ENCODE results near the gene ELP2.

Gene ELP2

GRCh38 chr18:36124841-36125240 lies 4.9 kb upstream of the ELP2 start:
- DNase-seq = no peak

DNA sequence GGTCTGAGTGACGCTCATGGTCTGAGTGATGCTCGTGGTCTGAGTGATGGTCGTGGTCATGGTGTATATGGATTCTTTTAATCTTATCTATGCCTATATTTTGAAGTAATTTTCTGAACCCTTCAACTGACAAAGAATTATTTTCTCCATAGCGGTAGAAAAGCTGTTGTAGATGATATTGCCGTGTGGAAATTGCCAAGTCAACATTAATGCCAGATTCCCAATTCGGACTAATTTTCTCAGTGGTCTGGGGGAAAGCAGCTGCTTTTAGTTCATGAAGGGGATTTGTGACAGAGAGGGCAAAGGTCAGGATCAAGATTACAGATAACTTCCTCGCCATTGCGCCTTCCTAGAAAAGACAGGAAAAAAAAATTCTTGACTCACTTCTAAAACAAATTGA lies 3.0 kb upstream of the ELP2 start:
- no peak for DNase-seq

GRCh38 chr18:36127836-36128529 lies 1.7 kb upstream of the ELP2 start:
- DNase-seq = no peak

- DNase-seq = no peak
Measured at GRCh38 chr18:36128530-36128870, 1.2 kb upstream of the ELP2 start.

DNA sequence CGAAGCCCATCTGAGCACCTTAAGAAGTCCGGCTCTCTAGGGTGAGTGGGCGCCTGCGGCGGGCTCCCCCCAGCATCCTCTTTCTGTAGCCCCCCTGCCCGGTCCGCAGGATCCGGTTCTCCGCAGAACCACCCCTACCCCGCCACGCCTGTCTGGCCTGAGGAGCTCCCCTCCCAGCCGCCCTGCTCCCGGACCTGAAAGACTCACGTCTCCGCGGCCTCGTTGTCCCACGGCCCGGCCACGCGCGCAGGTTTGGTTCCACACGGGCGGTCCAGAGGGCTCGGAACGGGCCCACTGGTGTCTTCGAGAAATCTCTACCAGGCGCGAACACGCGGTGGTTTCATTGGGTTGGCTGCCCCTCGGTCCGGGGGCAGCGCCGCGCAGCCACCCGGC lies 796 bp upstream of the ELP2 start:
- no peak for DNase-seq

- no peak for DNase-seq
Measured at GRCh38 chr18:36130039-36130831, 536 bp downstream of the ELP2 start.

DNA sequence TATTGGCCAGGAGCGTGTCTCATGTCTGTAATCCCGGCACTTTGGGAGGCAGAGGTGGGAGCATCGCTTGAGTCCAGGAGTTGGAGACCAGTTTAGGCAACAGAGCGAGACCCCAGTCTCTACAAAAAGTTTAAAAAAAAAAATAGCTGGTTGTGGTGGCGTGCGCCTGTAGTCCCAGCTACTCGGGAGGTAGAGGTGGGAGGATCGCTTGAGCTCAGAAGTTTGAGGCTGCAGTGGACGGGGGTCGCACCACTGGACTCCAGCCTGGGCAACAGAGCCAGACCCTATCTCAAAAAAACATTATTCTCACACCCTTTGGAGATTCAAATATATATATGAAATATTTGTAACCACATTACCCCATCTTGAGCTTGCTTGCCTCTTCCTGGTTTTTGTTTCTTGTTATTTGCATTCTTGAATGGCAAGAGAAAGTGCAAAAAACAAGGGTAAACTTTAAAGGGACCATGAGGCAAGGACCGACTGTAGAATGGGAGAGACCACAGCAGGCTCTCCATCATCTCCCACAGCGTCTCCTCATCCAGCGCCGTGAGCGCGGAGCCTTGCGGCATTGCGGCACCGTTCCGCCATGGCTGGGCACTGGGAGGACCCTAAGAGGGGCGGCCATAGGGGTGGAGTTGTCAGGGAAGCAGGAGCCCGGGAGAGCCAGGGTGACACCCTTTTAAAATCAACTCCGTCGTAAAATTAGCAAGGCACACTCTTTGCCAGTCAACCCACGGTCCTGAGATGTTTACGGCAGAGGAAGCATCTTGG lies 1.4 kb downstream of the ELP2 start:
- DNase-seq = no peak

GRCh38 chr18:36131692-36132483 lies 2.2 kb downstream of the ELP2 start:
- no peak for DNase-seq

GRCh38 chr18:36132756-36133155 lies 3.1 kb downstream of the ELP2 start:
- no peak for DNase-seq

DNA sequence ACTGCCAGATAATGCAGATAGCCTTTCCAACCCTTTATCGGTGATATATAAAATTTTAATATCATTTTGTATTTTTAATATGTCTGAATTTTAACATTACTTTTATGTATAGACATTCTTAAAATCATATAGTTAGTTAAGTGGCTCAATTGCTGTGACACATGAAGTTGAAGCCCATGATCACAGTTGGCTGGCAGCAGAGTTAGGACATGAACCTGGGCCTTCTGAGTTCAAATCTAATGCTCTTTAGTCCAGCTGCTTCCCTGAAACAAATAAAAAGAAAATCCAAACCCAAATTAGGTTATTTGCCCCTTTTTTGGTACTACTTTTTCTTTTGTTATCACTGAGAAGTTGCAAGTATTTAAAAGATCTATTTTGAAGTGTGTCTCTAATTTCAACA lies 5.6 kb downstream of the ELP2 start:
- no peak for DNase-seq

DNA sequence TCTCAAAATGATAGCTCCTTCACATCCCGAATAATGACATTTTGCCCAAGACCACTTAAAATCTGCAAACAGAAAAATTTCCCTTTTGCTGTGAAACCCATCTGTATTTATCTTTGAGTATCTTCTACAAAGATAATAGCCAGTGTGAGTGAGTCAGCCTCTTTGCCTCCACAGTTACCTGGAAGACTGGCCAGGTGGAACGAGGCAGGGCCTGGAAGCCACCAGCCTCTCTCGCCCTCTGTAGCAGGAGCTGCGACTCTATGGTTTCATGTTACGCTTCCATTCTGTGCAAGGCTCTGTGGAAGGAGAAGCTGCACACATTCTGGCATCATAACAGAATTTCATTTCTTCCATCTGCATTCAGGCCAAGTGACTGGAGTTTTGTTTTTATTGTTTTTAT lies 9.5 kb downstream of the ELP2 start:
- no peak for DNase-seq

GRCh38 chr18:36141576-36141975 lies 11.9 kb downstream of the ELP2 start:
- no peak for DNase-seq

DNA sequence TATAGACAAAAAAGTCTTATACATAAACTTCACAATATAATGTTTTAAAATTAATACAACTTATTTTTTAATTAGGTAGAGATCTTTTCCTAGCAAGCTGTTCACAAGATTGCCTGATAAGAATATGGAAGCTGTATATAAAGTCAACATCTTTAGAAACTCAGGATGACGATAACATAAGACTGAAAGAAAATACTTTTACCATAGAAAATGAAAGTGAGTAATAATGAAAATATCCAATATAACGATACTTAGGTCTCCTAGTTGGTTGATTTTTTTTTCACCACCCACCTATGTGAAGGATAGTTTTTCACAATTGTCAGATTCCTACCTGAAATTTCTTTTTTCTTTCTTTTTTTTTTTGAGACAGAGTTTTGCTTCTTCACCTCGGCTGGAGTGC lies 13.1 kb downstream of the ELP2 start:
- DNase-seq = no peak

DNA sequence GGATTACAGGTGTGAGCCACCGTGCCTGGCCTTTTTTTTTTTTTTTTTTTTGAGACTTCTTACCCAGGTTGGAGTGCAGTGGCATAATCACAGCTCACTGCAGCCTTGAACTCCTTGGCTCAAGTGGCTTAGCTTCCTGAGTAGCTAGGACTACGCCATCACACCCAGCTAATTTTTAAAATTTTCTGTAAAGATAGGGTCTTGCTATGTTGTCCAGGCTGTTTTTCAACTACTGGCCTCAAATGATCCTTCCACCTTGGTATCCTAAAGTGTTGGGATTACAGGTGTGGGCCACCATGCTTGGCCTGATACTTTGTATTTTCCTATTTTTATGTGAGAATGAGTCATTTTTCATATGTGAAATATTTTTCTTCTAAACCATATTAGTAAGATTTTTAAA lies 13.7 kb downstream of the ELP2 start:
- DNase-seq = no peak

DNA sequence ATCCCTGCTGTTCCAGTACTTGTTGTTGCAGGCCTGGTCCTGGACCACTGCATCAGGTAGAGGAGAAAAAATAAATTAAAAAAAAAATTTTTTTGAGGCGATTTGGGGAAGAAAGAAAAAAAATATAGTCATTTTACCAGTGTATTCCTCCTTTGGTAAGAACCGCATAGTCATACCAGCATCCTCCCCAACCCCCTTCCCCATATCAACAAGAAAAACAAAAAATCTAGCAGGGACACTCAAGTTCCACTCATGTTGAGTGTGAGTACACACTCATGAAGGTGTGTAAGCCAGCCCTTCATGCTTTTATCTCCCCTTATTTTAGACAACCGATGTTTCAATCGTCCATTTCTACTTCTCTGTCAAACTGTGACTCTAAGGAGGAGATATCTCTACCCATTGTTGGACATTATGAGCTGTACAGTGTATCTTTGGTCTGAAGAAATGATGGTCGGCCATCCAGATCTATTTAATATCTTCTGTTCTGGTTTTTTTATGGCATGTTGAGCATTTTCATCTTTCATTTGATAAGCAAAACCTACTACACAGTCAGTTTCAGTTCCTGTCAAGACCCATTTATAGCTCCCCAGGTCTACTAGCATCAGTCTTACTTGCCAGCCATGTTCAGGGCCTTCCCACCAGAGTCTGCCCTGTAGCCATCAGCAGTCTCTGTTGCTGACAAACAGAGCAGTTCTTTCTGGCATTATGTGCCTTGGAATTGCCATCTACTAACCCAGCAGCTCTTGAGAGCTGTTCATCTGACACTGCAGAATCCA lies 20.0 kb downstream of the ELP2 start:
- DNase-seq = no peak

- no peak for DNase-seq
Measured at GRCh38 chr18:36152781-36153180, 23.1 kb downstream of the ELP2 start.

- DNase-seq = no peak
Measured at GRCh38 chr18:36153203-36153602, 23.5 kb downstream of the ELP2 start.

GRCh38 chr18:36153771-36154170 lies 24.1 kb downstream of the ELP2 start:
- no peak for DNase-seq

DNA sequence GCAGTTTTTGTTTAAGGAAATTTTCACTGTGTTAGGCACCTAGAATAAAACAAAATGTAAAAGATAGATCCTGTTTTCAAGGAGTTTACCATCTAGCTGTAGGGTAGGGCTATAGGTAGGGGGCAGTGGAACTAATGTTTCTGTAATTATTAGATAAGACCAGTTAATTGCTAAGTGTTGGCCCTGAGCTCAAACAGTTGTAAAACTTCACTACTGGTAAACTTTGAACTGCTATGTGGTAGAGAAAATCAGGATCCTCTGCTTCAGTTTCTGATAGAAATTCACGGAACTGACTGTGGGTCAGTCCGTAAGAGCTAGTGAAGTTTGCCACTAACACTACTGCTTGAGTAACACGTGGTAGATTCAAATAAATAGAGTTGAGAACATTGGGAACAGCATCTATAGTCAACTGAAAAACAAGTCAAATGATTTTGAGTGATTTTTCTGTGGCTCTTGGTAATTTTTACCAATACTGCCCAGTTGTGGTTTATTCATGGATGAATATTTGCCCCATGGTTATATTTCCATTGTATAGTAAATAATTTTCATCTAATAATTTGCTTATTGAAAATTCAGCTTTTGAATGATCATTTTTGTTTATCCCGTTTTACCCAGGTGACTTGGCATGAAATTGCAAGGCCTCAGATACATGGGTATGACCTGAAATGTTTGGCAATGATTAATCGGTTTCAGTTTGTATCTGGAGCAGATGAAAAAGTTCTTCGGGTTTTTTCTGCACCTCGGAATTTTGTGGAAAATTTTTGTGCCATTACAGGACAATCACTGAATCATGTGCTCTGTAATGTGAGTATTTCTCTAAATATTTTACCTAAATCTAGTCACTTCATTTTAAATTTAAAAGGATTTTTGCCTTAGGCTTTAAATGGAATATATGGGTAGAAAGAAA lies 26.4 kb downstream of the ELP2 start:
- no peak for DNase-seq

- no peak for DNase-seq
Measured at GRCh38 chr18:36157441-36157840, 27.7 kb downstream of the ELP2 start.

DNA sequence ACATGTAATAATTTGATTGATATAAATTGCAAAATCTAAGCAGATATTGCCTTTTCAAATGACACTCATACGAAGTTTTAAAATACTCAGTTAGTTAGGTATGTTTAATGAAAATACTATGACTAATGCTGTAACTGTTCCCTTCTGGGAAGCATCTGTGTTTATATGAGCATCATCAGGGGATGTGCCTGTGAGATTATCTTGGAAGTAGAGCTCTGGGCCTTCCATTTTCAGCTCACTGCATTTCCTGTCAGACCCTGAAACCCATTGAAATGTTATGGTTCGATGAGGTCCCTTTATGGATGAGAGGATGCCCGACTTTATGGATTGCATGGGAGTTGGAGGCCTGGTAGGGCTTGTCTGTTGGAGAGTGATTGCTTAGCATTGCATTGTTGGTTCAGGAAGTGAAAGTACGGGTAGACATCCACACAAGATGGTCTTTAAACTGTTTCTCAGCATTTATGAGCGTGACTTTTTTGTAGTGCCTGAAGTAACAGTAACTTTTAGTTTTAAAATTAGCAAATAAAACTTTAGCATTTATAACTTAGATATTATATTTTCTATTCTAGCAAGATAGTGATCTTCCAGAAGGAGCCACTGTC lies 28.7 kb downstream of the ELP2 start:
- DNase-seq = no peak

Measured in stimulated activated CD8-positive, alpha-beta memory T cell treated with anti-CD3 and anti-CD28 coated beads, Interleukin-4, amount 100 ng/mL, for 48 hours (primary cell).